BLaER1 treated with 17β-estradiol and CSF1 and Interleukin-3, amounts not matched to agents 10 nM and 100 nM (cell line): ENCODE results near the gene NECAP2.
A peak's percentile ranks its signal among the peaks of the same experiment; 100 is the strongest.
"Not testable (repeated sequence)": the region's sequence is repeated elsewhere in the genome, so short reads cannot be mapped to it uniquely, and the experiment has no call there.

Source experiments
- H3K27ac ChIP-seq, 11 experiments: shearing (Covaris generic); formaldehyde crosslinking; 2 replicates each; pipeline ENCODE4 v1.8.1; 2022
- H3K27me3 ChIP-seq, 11 experiments: shearing (Covaris generic); formaldehyde crosslinking; 2 replicates each; pipeline ENCODE4 v1.8.1; 2022
- H3K36me3 ChIP-seq, 11 experiments: shearing (Covaris generic); formaldehyde crosslinking; 2 replicates each; pipeline ENCODE4 v1.8.1; 2022
- H3K4me1 ChIP-seq, 10 experiments: shearing (Covaris generic); formaldehyde crosslinking; 2 replicates each; pipeline ENCODE4 v1.8.1; 2022
- H3K4me2 ChIP-seq, 11 experiments: shearing (Covaris generic); formaldehyde crosslinking; 2 replicates each; pipeline ENCODE4 v1.8.1; 2022
- H3K4me3 ChIP-seq, 10 experiments: shearing (Covaris generic); formaldehyde crosslinking; 2 replicates each; pipeline ENCODE4 v1.8.1; 2022
- H3K9ac ChIP-seq, 11 experiments: shearing (Covaris generic); formaldehyde crosslinking; 2 replicates each; pipeline ENCODE4 v1.8.1; 2022
- H3K9me3 ChIP-seq, 11 experiments: shearing (Covaris generic); formaldehyde crosslinking; replicated peaks in 1 of 11; 2 replicates each; pipeline ENCODE4 v1.8.1; 2022
- H4K20me1 ChIP-seq, 11 experiments: shearing (Covaris generic); formaldehyde crosslinking; 2 replicates each; pipeline ENCODE4 v1.8.1; 2022
- Cebpa-rat ChIP-seq, 11 experiments: shearing (Covaris generic); IDR thresholded peaks; 2 replicates each; pipeline ENCODE4 v1.8.1; 2022

NECAP2 gene

GRCh38 chr1:16478091-16478490 lies 37.6 kb downstream of the NECAP2 start:
- no peak overlapping the region for H3K27ac ChIP-seq
- H3K36me3 ChIP-seq = peaks cover 17 to 91% (median 49%) of the 10 kb centered on the region in 11 experiments
- no peak overlapping the region for H3K9ac ChIP-seq
- H3K4me2 ChIP-seq = peak overlapping the region in 5 of 11 experiments; percentile 21 to 57 (median 36); a peak in 4 of 22 replicates
- H3K4me1 ChIP-seq = peaks cover 0 to 19% (median 15%) of the 10 kb centered on the region in 10 experiments; a peak in 13 of 20 replicates
- H3K9me3 ChIP-seq = no peaks in the 10 kb centered on the region
- peaks cover 0 to 37% (median 0%) of the 10 kb centered on the region in 11 experiments; a peak in 9 of 22 replicates for H4K20me1 ChIP-seq
- no peak for TF ChIP-seq Cebpa-rat (IDR thresholded peaks at IDR 0.05)
- no peaks in the 10 kb centered on the region for H3K27me3 ChIP-seq
- H3K4me3 ChIP-seq = no peak overlapping the region

- not testable (repeated sequence) for H3K4me3 ChIP-seq, H4K20me1 ChIP-seq, H3K9me3 ChIP-seq, H3K27ac ChIP-seq, H3K27me3 ChIP-seq, H3K4me2 ChIP-seq, H3K4me1 ChIP-seq, H3K9ac ChIP-seq
- H3K36me3 ChIP-seq = peaks cover 5 to 80% (median 34%) of the 10 kb centered on the region in 11 experiments; a peak in 17 of 22 replicates
These were observed 42.6 kb downstream of the NECAP2 start for GRCh38 chr1:16483146-16483545.

DNA sequence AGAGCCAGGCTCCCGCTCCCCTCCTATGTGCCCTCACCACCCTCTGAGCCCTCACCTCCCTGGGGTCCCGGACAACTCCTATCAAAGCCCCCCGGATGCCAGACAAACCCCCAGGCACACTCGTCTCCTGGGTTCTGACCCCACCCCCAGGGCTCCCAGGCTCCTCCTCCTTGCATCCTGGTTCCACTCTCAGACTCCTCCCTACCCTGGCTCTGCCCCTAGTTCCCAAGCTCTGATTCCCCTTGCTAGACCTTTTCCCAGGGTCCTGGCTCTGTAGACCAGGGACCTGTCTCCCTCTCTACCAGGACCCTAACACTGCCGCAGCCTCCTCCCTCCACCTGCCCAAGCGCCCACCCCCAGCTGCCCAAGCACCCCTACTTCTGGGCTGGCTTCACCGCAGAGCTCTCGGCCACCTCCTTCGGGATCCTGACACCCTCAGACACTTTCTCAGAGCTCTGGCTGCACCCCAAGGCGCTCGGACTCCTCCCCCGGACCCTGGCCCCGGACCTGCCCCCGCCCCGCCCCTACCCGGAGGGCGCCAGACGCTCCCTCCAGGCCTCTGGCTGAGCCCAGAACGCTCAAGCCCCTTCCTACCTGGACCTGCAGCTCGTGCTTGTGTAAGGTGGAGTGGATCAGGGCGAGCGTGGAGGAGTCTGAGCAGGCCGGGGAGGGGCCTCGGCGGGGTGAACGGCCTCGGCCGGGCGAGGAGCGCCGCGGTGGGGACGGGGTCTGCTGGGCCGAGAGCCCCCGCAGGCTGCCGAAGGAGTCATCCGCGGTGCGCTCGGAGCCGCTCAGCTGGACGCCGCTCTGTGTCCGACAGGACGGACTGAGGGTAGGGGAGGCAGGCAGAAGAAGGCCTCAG lies 43.3 kb downstream of the NECAP2 start:
- not testable (repeated sequence) for H3K4me2 ChIP-seq, H3K9me3 ChIP-seq, H3K4me1 ChIP-seq, H3K27me3 ChIP-seq, H3K27ac ChIP-seq, H3K4me3 ChIP-seq, H3K9ac ChIP-seq, H4K20me1 ChIP-seq
- peaks cover 5 to 79% (median 34%) of the 10 kb centered on the region in 11 experiments; a peak in 17 of 22 replicates for H3K36me3 ChIP-seq

GRCh38 chr1:16484501-16484835 lies 43.9 kb downstream of the NECAP2 start:
- Histone ChIP-seq H3K4me1 (no peaks in the 10 kb centered on the region), H3K9me3 (no peaks in the 10 kb centered on the region), H3K27ac (no peak overlapping the region), H3K36me3 (peaks cover 5 to 82% (median 36%) of the 10 kb centered on the region in 11 experiments; a peak in 17 of 22 replicates), H3K4me3 (no peak overlapping the region), H3K27me3 (no peaks in the 10 kb centered on the region), H3K9ac (no peak overlapping the region), H3K4me2 (no peak overlapping the region), H4K20me1 (no peaks in the 10 kb centered on the region; a peak in 1 of 22 replicates)
- no peak for TF ChIP-seq Cebpa-rat (IDR thresholded peaks at IDR 0.05)

- H3K4me1 ChIP-seq = no peaks in the 10 kb centered on the region
- no peak for TF ChIP-seq Cebpa-rat (IDR thresholded peaks at IDR 0.05)
- H3K9me3 ChIP-seq = no peaks in the 10 kb centered on the region
- no peaks in the 10 kb centered on the region; a peak in 1 of 22 replicates for H4K20me1 ChIP-seq
- H3K36me3 ChIP-seq = peaks cover 5 to 82% (median 37%) of the 10 kb centered on the region in 11 experiments; a peak in 17 of 22 replicates
- no peak overlapping the region for H3K4me3 ChIP-seq
- no peak overlapping the region for H3K4me2 ChIP-seq
- no peak overlapping the region for H3K9ac ChIP-seq
- H3K27me3 ChIP-seq = no peaks in the 10 kb centered on the region
- no peak overlapping the region for H3K27ac ChIP-seq
These were observed 44.4 kb downstream of the NECAP2 start for GRCh38 chr1:16484931-16485330.

DNA sequence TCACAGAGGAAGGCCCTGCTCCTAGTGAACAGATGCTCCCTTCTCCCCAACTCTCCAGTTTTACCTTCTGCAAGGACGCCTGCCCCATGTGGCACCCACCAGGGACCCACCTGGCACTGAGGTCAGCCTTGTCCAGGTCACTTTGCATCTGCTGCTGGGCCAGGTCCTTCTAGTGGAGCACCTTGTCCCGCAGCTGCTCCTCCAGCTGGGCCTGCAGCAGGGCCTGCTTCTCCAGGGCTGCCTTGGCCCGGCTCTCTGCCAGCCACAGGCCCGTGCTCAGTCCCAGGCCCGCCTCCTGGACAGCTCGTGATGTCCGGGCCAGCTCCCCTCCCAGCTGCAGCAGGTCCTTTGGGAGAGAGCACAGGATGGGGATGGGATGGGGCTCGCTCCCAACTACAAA lies 45.8 kb downstream of the NECAP2 start:
- H3K27me3 ChIP-seq, H3K9me3 ChIP-seq: not testable (repeated sequence)

GRCh38 chr1:16487011-16487410 lies 46.5 kb downstream of the NECAP2 start:
- H3K9ac ChIP-seq, H3K4me1 ChIP-seq, H3K27me3 ChIP-seq, H3K27ac ChIP-seq, H3K4me3 ChIP-seq, H4K20me1 ChIP-seq, H3K9me3 ChIP-seq, H3K4me2 ChIP-seq: not testable (repeated sequence)
- H3K36me3 ChIP-seq = peaks cover 0 to 71% (median 24%) of the 10 kb centered on the region in 11 experiments; a peak in 12 of 22 replicates

More for the DNA sequence above, 45.8 kb downstream of the NECAP2 start:
- H4K20me1 ChIP-seq, H3K4me3 ChIP-seq, H3K9ac ChIP-seq, H3K4me1 ChIP-seq, H3K4me2 ChIP-seq, H3K27ac ChIP-seq: not testable (repeated sequence)
- peaks cover 4 to 78% (median 24%) of the 10 kb centered on the region in 11 experiments; a peak in 14 of 22 replicates for H3K36me3 ChIP-seq

DNA sequence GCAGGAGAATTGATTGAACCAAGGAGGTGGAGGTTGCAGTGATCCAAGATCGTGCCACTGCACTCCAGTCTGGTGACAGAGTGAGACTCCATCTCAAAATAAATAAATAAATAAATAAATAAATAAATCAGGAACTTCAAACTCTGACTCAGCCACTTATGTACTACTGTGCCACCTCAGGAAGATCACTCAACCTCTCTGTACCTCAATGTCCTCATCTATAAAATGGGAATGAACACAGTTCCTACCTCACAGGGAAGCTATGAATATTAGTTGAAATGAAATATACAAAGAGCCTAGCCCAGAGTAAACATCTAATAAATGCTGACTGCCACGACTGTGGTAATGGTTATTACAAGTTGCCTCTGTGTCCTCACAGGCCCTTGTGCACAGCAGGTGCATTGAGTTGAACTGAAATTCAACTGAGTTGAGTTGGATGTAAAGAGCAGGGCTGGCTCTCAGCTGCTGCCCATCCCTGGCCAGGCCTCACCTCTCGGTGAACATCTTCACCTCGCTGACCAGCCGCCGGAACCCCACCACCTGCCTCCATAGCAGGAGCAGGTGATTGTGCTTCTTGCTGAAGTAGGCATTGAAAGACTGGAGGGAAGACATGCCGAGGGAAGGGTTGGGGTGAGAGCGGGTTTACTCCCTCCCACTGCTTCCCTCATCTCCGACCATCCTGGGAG lies 48.8 kb downstream of the NECAP2 start:
- Histone ChIP-seq H3K4me1 (peaks cover 6 to 12% (median 8%) of the 10 kb centered on the region in 10 experiments; a peak in 15 of 20 replicates), H3K36me3 (peaks cover 0 to 54% (median 12%) of the 10 kb centered on the region in 11 experiments; a peak in 9 of 22 replicates)
- H3K4me2 ChIP-seq, H3K27me3 ChIP-seq, H3K4me3 ChIP-seq, H3K27ac ChIP-seq, H4K20me1 ChIP-seq, H3K9me3 ChIP-seq, H3K9ac ChIP-seq: not testable (repeated sequence)

- Histone ChIP-seq H3K27ac (no peak overlapping the region), H3K4me1 (peaks cover 6 to 12% (median 8%) of the 10 kb centered on the region in 10 experiments; a peak in 15 of 20 replicates), H3K9ac (no peak overlapping the region), H3K27me3 (no peaks in the 10 kb centered on the region), H3K4me3 (no peak overlapping the region), H3K36me3 (peaks cover 0 to 40% (median 4%) of the 10 kb centered on the region in 11 experiments; a peak in 6 of 22 replicates), H4K20me1 (peaks cover 0 to 5% (median 0%) of the 10 kb centered on the region in 11 experiments; a peak in 4 of 22 replicates), H3K9me3 (no peaks in the 10 kb centered on the region), H3K4me2 (no peak overlapping the region)
- no peak for TF ChIP-seq Cebpa-rat (IDR thresholded peaks at IDR 0.05)
These were observed 50.6 kb downstream of the NECAP2 start for GRCh38 chr1:16491056-16491675.

GRCh38 chr1:16492937-16493336 lies 52.4 kb downstream of the NECAP2 start:
- peaks cover 0 to 29% (median 0%) of the 10 kb centered on the region in 11 experiments; a peak in 5 of 22 replicates for H3K36me3 ChIP-seq
- peak overlapping the region in 9 of 11 experiments; percentile 3 to 50 (median 30); a peak in 13 of 22 replicates for H3K4me2 ChIP-seq
- not testable (repeated sequence) for H3K27ac ChIP-seq, H3K27me3 ChIP-seq, H3K9ac ChIP-seq, H3K9me3 ChIP-seq, H3K4me3 ChIP-seq
- H4K20me1 ChIP-seq = peaks cover 0 to 12% (median 0%) of the 10 kb centered on the region in 11 experiments; a peak in 5 of 22 replicates
- H3K4me1 ChIP-seq = peaks cover 8 to 15% (median 11%) of the 10 kb centered on the region in 10 experiments; a peak in 18 of 20 replicates

- not testable (repeated sequence) for H3K9ac ChIP-seq, H3K9me3 ChIP-seq, H3K27ac ChIP-seq, H3K4me3 ChIP-seq, H3K27me3 ChIP-seq
- Histone ChIP-seq H3K4me2 (peak overlapping the region in 2 of 11 experiments; percentile 33 to 50; a peak in 3 of 22 replicates), H4K20me1 (peaks cover 0 to 13% (median 0%) of the 10 kb centered on the region in 11 experiments; a peak in 5 of 22 replicates), H3K36me3 (peaks cover 0 to 22% (median 0%) of the 10 kb centered on the region in 11 experiments; a peak in 5 of 22 replicates), H3K4me1 (peaks cover 15 to 22% (median 18%) of the 10 kb centered on the region in 10 experiments; a peak in 19 of 20 replicates)
These were observed 53.2 kb downstream of the NECAP2 start for GRCh38 chr1:16493731-16494130.

- H3K27ac ChIP-seq, H3K4me3 ChIP-seq, H3K27me3 ChIP-seq, H3K36me3 ChIP-seq, H3K9me3 ChIP-seq: not testable (repeated sequence)
- Histone ChIP-seq H4K20me1 (peaks cover 0 to 13% (median 0%) of the 10 kb centered on the region in 11 experiments; a peak in 4 of 22 replicates), H3K4me2 (peak overlapping the region in 10 of 11 experiments; percentile 82 to 98 (median 90); a peak in 13 of 22 replicates), H3K9ac (peak overlapping the region in 2 of 11 experiments; percentile 79 to 87; a peak in 1 of 22 replicates), H3K4me1 (peaks cover 29 to 41% (median 36%) of the 10 kb centered on the region in 10 experiments)
These were observed 57.0 kb downstream of the NECAP2 start for GRCh38 chr1:16497474-16497904.
